PC-3 (cell line): ENCODE results near the gene SPC25. TPM values are rescaled to one million over a fixed set of nuclear protein-coding genes. Genes with fewer than 3 reads are reported as not detected.

ENCODE experiments used
- ATAC-seq: fragments of 200-7000 bp; cut with Tn5 transposase; 2 replicates; pipeline ENCODE4 v1.9.1; 2020; ENCODE audit warnings: mild to moderate bottlenecking, moderate library complexity
- BruUV-seq: library from RNA; stranded (reverse); fragments of 400-500 nt; replicated peaks from 2 replicates; lab custom pipeline; 2021; lab: Mats Ljungman, UMichigan
- CTCF ChIA-PET: fragments of 300-600 bp; sonication (Branson Sonifier 250); formaldehyde crosslinking; loops from one replicate; lab custom pipeline; 2022; ENCODE audit warnings: antibody characterized with exemption; lab: Charles Lee
- POLR2A ChIA-PET: fragments of 300-600 bp; sonication (Branson Sonifier 250); formaldehyde crosslinking; loops from one replicate; lab custom pipeline; 2022; ENCODE audit warnings: antibody characterized with exemption; ENCODE audit not compliant: unreplicated experiment; lab: Charles Lee
- DNase-seq: peaks from one replicate; pipeline ENCODE4 v3.0.0-alpha.2; 2015
- H2AFZ ChIP-seq: fragments of 300-600 bp; sonication (generic); 2 replicates; pipeline ENCODE4 v1.6.0; 2016; ENCODE audit warnings: antibody characterized with exemption, low read length
- H3F3A ChIP-seq: fragments of 300-600 bp; sonication (generic); one replicate; pipeline ENCODE4 v1.6.0; 2017; ENCODE audit warnings: antibody characterized with exemption, low read length, control low read depth, mild to moderate bottlenecking; ENCODE audit not compliant: unreplicated experiment
- H3K27ac ChIP-seq: fragments of 300-600 bp; sonication (generic); 2 replicates; pipeline ENCODE4 v1.5.1; 2016; ENCODE audit warnings: mild to moderate bottlenecking, low read length
- H3K27me3 ChIP-seq: fragments of 300-600 bp; sonication (generic); 2 replicates; pipeline ENCODE4 v1.6.1; 2016; ENCODE audit warnings: low read length, mixed read lengths
- H3K36me3 ChIP-seq: fragments of 300-600 bp; sonication (generic); 2 replicates; pipeline ENCODE4 v1.6.1; 2016; ENCODE audit warnings: low read depth, mixed run types, low read length, mixed read lengths
- H3K4me1 ChIP-seq: fragments of 300-600 bp; sonication (generic); 2 replicates; pipeline ENCODE4 v1.5.1; 2016; ENCODE audit warnings: low read length; ENCODE audit not compliant: insufficient read depth
- H3K4me2 ChIP-seq: fragments of 300-600 bp; sonication (generic); 2 replicates; pipeline ENCODE4 v1.6.0; 2016; ENCODE audit warnings: low read length
- H3K4me3 ChIP-seq: fragments of 300-600 bp; sonication (generic); 2 replicates; pipeline ENCODE4 v1.5.1; 2016; ENCODE audit warnings: mild to moderate bottlenecking, low read length, mixed read lengths
- H3K79me2 ChIP-seq: fragments of 300-600 bp; sonication (generic); 2 replicates; pipeline ENCODE4 v1.6.1; 2017; ENCODE audit warnings: low read length, mixed read lengths
- H3K9ac ChIP-seq: fragments of 300-600 bp; sonication (generic); 2 replicates; pipeline ENCODE4 v1.6.0; 2016; ENCODE audit warnings: mild to moderate bottlenecking, low read length
- H3K9me2 ChIP-seq: fragments of 300-600 bp; sonication (generic); replicated peaks from 2 replicates; pipeline ENCODE4 v1.6.1; 2016; ENCODE audit warnings: mixed run types, low read length, mixed read lengths
- H3K9me3 ChIP-seq: fragments of 300-600 bp; sonication (generic); 2 replicates; pipeline ENCODE4 v1.6.1; 2016; ENCODE audit warnings: low read length, mixed read lengths
- H4K20me1 ChIP-seq: fragments of 300-600 bp; sonication (generic); 2 replicates; pipeline ENCODE4 v1.6.1; 2016; ENCODE audit warnings: low read length, mixed read lengths
- EZH2 ChIP-seq: fragments of 300-600 bp; sonication (generic); IDR thresholded peaks from one replicate; pipeline ENCODE4 v1.6.1; 2017; ENCODE audit warnings: antibody characterized with exemption, mild to moderate bottlenecking, low read length; ENCODE audit not compliant: unreplicated experiment
- EZH2phosphoT487 ChIP-seq: fragments of 300-600 bp; sonication (generic); IDR thresholded peaks from 2 replicates; pipeline ENCODE4 v1.6.1; 2018; ENCODE audit warnings: mild to moderate bottlenecking, antibody characterized with exemption, low read length, borderline replicate concordance
- intact Hi-C: fragments of 100-400 bp; cut with micrococcal nuclease; formaldehyde crosslinking; loops from 2 replicates; pipeline ENCODE4 v1.9.0; 2023
- total RNA-seq: library from RNA; depleted of rRNA; stranded (reverse); fragments of >200 nt; gene quantifications from 2 replicates; pipeline ENCODE4 v1.2.3, GENCODE V29; 2014
- TF ChIP-seq, protein P1 (sequence below): fragments of 300-600 bp; sonication (generic); conservative IDR thresholded peaks from 2 replicates; pipeline ENCODE4 v1.5.1; 2017; ENCODE audit warnings: antibody characterized with exemption, low read depth, mild to moderate bottlenecking, low read length

The SPC25 gene
- total RNA-seq, 1 experiment from 2014 or later: 11.1 TPM

DNA sequence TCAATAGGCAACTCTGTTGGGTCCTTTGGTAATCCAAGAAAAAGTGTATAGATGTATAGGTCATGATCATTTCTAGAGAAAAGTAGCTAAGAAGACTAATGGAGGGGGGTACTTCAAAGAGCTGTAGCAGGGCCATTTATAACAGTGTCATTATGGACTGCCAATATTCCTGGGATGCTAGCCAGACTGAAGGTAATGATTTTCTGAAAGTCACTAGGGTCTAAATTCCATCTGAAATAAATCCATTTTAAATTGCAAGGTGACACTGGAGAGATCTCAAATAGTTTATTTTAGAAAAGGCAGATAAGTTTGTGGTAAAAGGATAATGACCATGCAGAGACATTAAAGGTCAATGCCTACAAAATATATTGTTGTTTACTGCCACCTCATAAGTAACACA is 4.5 kb upstream of the SPC25 start:
- Histone ChIP-seq H3K27me3 (0 out of 2 replicates have a peak, but pooled peaks cover 6% of the 10 kb centered on the region), H3K79me2 (peaks cover 5% of the 10 kb centered on the region), H3K27ac (no peak overlapping the region), H3K4me1 (0 out of 2 replicates have a peak, but pooled peaks cover 3% of the 10 kb centered on the region), H3K4me3 (no peak overlapping the region), H2AFZ (no peak overlapping the region), H3K9ac (no peak overlapping the region), H3F3A (no peaks in the 10 kb centered on the region), H3K9me2 (no peaks in the 10 kb centered on the region), H4K20me1 (no peaks in the 10 kb centered on the region), H3K9me3 (no peaks in the 10 kb centered on the region), H3K36me3 (no peaks in the 10 kb centered on the region), H3K4me2 (no peak overlapping the region)
- TF ChIP-seq EZH2 (no peak), EZH2phosphoT487 (no peak)
- TF ChIP-seq, protein P1, sequence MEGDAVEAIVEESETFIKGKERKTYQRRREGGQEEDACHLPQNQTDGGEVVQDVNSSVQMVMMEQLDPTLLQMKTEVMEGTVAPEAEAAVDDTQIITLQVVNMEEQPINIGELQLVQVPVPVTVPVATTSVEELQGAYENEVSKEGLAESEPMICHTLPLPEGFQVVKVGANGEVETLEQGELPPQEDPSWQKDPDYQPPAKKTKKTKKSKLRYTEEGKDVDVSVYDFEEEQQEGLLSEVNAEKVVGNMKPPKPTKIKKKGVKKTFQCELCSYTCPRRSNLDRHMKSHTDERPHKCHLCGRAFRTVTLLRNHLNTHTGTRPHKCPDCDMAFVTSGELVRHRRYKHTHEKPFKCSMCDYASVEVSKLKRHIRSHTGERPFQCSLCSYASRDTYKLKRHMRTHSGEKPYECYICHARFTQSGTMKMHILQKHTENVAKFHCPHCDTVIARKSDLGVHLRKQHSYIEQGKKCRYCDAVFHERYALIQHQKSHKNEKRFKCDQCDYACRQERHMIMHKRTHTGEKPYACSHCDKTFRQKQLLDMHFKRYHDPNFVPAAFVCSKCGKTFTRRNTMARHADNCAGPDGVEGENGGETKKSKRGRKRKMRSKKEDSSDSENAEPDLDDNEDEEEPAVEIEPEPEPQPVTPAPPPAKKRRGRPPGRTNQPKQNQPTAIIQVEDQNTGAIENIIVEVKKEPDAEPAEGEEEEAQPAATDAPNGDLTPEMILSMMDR: no peak
- POLR2A ChIA-PET: no interaction called here
- no peak for DNase-seq
- intact Hi-C loops: no loop called here
- CTCF ChIA-PET: no interaction called here
- no peak for ATAC-seq
- BruUV-seq: no TSS peak

DNA sequence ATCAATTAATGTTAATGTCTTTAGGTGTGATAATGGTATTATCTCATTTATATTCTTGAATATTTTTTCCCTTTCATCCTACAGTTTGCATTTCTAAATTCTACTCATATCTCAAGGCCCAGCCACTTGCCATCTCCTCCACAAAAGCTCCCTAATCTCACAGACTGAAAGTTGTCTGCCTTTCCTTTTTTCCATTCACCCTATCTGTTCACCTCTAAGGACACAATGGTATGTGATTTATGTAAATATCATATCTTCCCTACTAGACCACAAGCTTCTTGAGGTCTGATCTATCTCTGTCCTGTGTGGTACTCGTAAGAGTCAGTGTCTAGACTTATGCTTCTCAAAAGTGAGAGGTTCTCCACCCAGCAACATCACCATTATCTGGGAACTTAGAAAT is 3.9 kb upstream of the SPC25 start:
- peaks cover 7% of the 10 kb centered on the region for H3K4me1 ChIP-seq
- DNase-seq (no peak), ATAC-seq (no peak)
- H3K9me2 ChIP-seq: no peaks in the 10 kb centered on the region
- ChIA-PET CTCF (no interaction called here), POLR2A (no interaction called here)
- H3K4me3 ChIP-seq: no peak overlapping the region
- H3K9me3 ChIP-seq: no peaks in the 10 kb centered on the region
- no peaks in the 10 kb centered on the region for H3F3A ChIP-seq
- 0 out of 2 replicates have a peak, but pooled peaks cover 6% of the 10 kb centered on the region for H3K27me3 ChIP-seq
- no peak overlapping the region for H3K9ac ChIP-seq
- no peak overlapping the region for H3K4me2 ChIP-seq
- H3K36me3 ChIP-seq: no peaks in the 10 kb centered on the region
- H3K79me2 ChIP-seq: peaks cover 11% of the 10 kb centered on the region
- H4K20me1 ChIP-seq: no peaks in the 10 kb centered on the region
- H3K27ac ChIP-seq: no peak overlapping the region
- no peak overlapping the region for H2AFZ ChIP-seq
- no TSS peak for BruUV-seq
- intact Hi-C loops: no loop called here
- TF ChIP-seq EZH2phosphoT487: no peak
- TF ChIP-seq, protein P1: no peak
- TF ChIP-seq EZH2: no peak

DNA sequence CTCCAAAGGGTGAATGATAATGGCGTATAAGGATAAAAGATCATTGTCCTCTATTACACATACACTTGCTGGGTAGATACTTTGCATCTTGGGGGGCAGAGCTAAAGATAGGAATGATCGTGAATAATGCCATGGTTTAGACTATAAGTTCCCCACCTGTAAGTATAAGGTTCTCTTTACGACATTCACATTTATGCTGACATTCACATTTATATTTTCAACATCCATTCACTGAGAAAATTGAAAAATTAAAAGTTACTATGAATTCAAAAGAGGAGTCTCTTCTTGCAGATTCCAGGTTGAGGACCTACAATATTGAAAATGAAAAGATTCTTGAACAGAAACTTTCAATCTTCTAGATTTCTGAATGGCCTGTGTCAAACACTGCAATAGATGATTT is 2.1 kb upstream of the SPC25 start:
- Histone ChIP-seq H3K9ac (no peak overlapping the region), H3K4me3 (no peak overlapping the region), H3K36me3 (peaks cover 3% of the 10 kb centered on the region; the same call in 1 of the 2 replicates), H3K9me3 (no peaks in the 10 kb centered on the region), H3K4me2 (no peak overlapping the region), H3K9me2 (no peaks in the 10 kb centered on the region), H3F3A (no peaks in the 10 kb centered on the region), H3K4me1 (peaks cover 8% of the 10 kb centered on the region), H3K27ac (no peak overlapping the region), H4K20me1 (no peaks in the 10 kb centered on the region), H2AFZ (no peak overlapping the region), H3K27me3 (0 out of 2 replicates have a peak, but pooled peaks cover 6% of the 10 kb centered on the region), H3K79me2 (peaks cover 12% of the 10 kb centered on the region)
- TF ChIP-seq, protein P1: no peak
- TF ChIP-seq EZH2: no peak
- no peak for TF ChIP-seq EZH2phosphoT487
- ChIA-PET CTCF (no interaction called here), POLR2A (no interaction called here)
- no peak for DNase-seq
- intact Hi-C loops: no loop called here
- no peak for ATAC-seq
- BruUV-seq: no TSS peak
